GM12891 (cell line): ENCODE results near the gene PLEKHH2.

Experiments
- POLR2A ChIP-seq: IDR thresholded peaks from 2 replicates; pipeline ENCODE4 v1.6.1; 2011; ENCODE audit warnings: low read depth, low read length, control low read depth
- POLR2AphosphoS5 ChIP-seq: IDR thresholded peaks from 2 replicates; pipeline ENCODE4 v1.6.1; 2011; ENCODE audit warnings: low read depth, low read length, control low read depth

- TF ChIP-seq POLR2A = no peak
- TF ChIP-seq POLR2AphosphoS5 = no peak
Measured at GRCh38 chr2:43707255-43708015, 70.4 kb downstream of the PLEKHH2 start.
